ENCODE measurements around the gene F8. TPM values are rescaled to one million over a fixed set of nuclear protein-coding genes. Genes with fewer than 3 reads are reported as not detected.

Gene F8
- total and polyA plus RNA-seq, 4 donors: 2.7 to 49.9 (median 15.2) TPM

GRCh38 chrX:155061760-155062159, 39.2 kb upstream of the F8 start:
- DNase-seq: no peak
- H3K36me3 ChIP-seq (ENCODE audit: control insufficient read depth in 1 of 2, insufficient read depth in 2 of 2, low read length in 1 of 2): peaks cover 0 to 4% of the 10 kb centered on the region in 2 donors
- no peak for ATAC-seq (ENCODE audit: low FRiP score)
- H3K27me3 ChIP-seq (ENCODE audit: control insufficient read depth in 1 of 2, insufficient read depth in 2 of 2, low read length in 1 of 2): no peaks in the 10 kb centered on the region
- no peak overlapping the region for H3K27ac ChIP-seq (ENCODE audit: low read depth in 1 of 2, low read length in 2 of 2)
- 34% methylated on average over 4 of the region's 4 CpGs for WGBS, 2 donors
- no peak overlapping the region for H3K4me3 ChIP-seq (ENCODE audit: low read length in 2 of 2)
- no peaks in the 10 kb centered on the region for H3K4me1 ChIP-seq (ENCODE audit: control insufficient read depth in 1 of 2, insufficient read depth in 2 of 2, low read length in 2 of 2)
- no peaks in the 10 kb centered on the region for H3K9me3 ChIP-seq (ENCODE audit: control insufficient read depth, low read length)
- intact Hi-C loops (cut with DNase I): no loop called here

GRCh38 chrX:155056877-155057792, 34.6 kb upstream of the F8 start:
- intact Hi-C loops (cut with DNase I): loop anchor here in 1 of 2 donors (2.0 kb wide), 1 partner anchor 76 kb away; no protein-coding TSS in a partner anchor
- no peaks in the 10 kb centered on the region for H3K27me3 ChIP-seq (ENCODE audit: control insufficient read depth in 1 of 2, insufficient read depth in 2 of 2, low read length in 1 of 2)
- DNase-seq (peak; percentile 68 to 80), ATAC-seq (ENCODE audit: low FRiP score) (peak; percentile 90)
- H3K9me3 ChIP-seq (ENCODE audit: control insufficient read depth, low read length): no peaks in the 10 kb centered on the region
- H3K4me3 ChIP-seq (ENCODE audit: low read length in 2 of 2): no peak overlapping the region
- peak overlapping the region in 1 of 2 donors; percentile 1 for H3K27ac ChIP-seq (ENCODE audit: low read depth in 1 of 2, low read length in 2 of 2)
- WGBS, 2 donors: 11 to 18% methylated on average over 25 of the region's 25 CpGs
- H3K36me3 ChIP-seq (ENCODE audit: control insufficient read depth in 1 of 2, insufficient read depth in 2 of 2, low read length in 1 of 2): peaks cover 0 to 4% of the 10 kb centered on the region in 2 donors
- H3K4me1 ChIP-seq (ENCODE audit: control insufficient read depth in 1 of 2, insufficient read depth in 2 of 2, low read length in 2 of 2): no peaks in the 10 kb centered on the region

GRCh38 chrX:155056471-155056870, 33.9 kb upstream of the F8 start:
- H3K36me3 ChIP-seq (ENCODE audit: control insufficient read depth in 1 of 2, insufficient read depth in 2 of 2, low read length in 1 of 2): peaks cover 0 to 2% of the 10 kb centered on the region in 2 donors
- H3K4me1 ChIP-seq (ENCODE audit: control insufficient read depth in 1 of 2, insufficient read depth in 2 of 2, low read length in 2 of 2): no peaks in the 10 kb centered on the region
- 86 to 92% methylated on average over 1 of the region's 1 CpG for WGBS, 2 donors
- H3K9me3 ChIP-seq (ENCODE audit: control insufficient read depth, low read length): no peaks in the 10 kb centered on the region
- intact Hi-C loops (cut with DNase I): loop anchor here in 1 of 2 donors (2.0 kb wide), 1 partner anchor 76 kb away; no protein-coding TSS in a partner anchor
- no peak overlapping the region for H3K27ac ChIP-seq (ENCODE audit: low read depth in 1 of 2, low read length in 2 of 2)
- no peaks in the 10 kb centered on the region for H3K27me3 ChIP-seq (ENCODE audit: control insufficient read depth in 1 of 2, insufficient read depth in 2 of 2, low read length in 1 of 2)
- no peak overlapping the region for H3K4me3 ChIP-seq (ENCODE audit: low read length in 2 of 2)
- DNase-seq (no peak), ATAC-seq (ENCODE audit: low FRiP score) (no peak)

GRCh38 chrX:155055494-155055893, 33.0 kb upstream of the F8 start:
- Histone ChIP-seq H3K9me3 (ENCODE audit: control insufficient read depth, low read length) (no peaks in the 10 kb centered on the region), H3K27ac (ENCODE audit: low read depth in 1 of 2, low read length in 2 of 2) (no peak overlapping the region), H3K36me3 (ENCODE audit: control insufficient read depth in 1 of 2, insufficient read depth in 2 of 2, low read length in 1 of 2) (peaks cover 0 to 2% of the 10 kb centered on the region in 2 donors), H3K27me3 (ENCODE audit: control insufficient read depth in 1 of 2, insufficient read depth in 2 of 2, low read length in 1 of 2) (no peaks in the 10 kb centered on the region), H3K4me3 (ENCODE audit: low read length in 2 of 2) (no peak overlapping the region), H3K4me1 (ENCODE audit: control insufficient read depth in 1 of 2, insufficient read depth in 2 of 2, low read length in 2 of 2) (no peaks in the 10 kb centered on the region)
- intact Hi-C loops (cut with DNase I): no loop called here
- WGBS, 2 donors: 71 to 87% methylated on average over 3 of the region's 3 CpGs
- DNase-seq: no peak
- no peak for ATAC-seq (ENCODE audit: low FRiP score)

GRCh38 chrX:155054255-155054654, 31.7 kb upstream of the F8 start:
- intact Hi-C loops (cut with DNase I): loop anchor here in 1 of 2 donors (5.0 kb wide), 1 partner anchor 67 kb away; no protein-coding TSS in a partner anchor
- no peak for DNase-seq
- Histone ChIP-seq H3K9me3 (ENCODE audit: control insufficient read depth, low read length) (no peaks in the 10 kb centered on the region), H3K36me3 (ENCODE audit: control insufficient read depth in 1 of 2, insufficient read depth in 2 of 2, low read length in 1 of 2) (no peaks in the 10 kb centered on the region), H3K27ac (ENCODE audit: low read depth in 1 of 2, low read length in 2 of 2) (no peak overlapping the region), H3K4me1 (ENCODE audit: control insufficient read depth in 1 of 2, insufficient read depth in 2 of 2, low read length in 2 of 2) (no peaks in the 10 kb centered on the region), H3K4me3 (ENCODE audit: low read length in 2 of 2) (no peak overlapping the region), H3K27me3 (ENCODE audit: control insufficient read depth in 1 of 2, insufficient read depth in 2 of 2, low read length in 1 of 2) (no peaks in the 10 kb centered on the region)
- WGBS, 2 donors: 88 to 91% methylated on average over 4 of the region's 4 CpGs
- ATAC-seq (ENCODE audit: low FRiP score): no peak

GRCh38 chrX:155053656-155054055, 31.1 kb upstream of the F8 start:
- 74 to 91% methylated on average over 3 of the region's 3 CpGs for WGBS, 2 donors
- no peak for DNase-seq

GRCh38 chrX:155052738-155053498, 30.4 kb upstream of the F8 start:
- ATAC-seq (ENCODE audit: low FRiP score): no peak
- Histone ChIP-seq H3K4me3 (ENCODE audit: low read length in 2 of 2) (no peak overlapping the region), H3K27ac (ENCODE audit: low read depth in 1 of 2, low read length in 2 of 2) (no peak overlapping the region), H3K36me3 (ENCODE audit: control insufficient read depth in 1 of 2, insufficient read depth in 2 of 2, low read length in 1 of 2) (no peaks in the 10 kb centered on the region), H3K9me3 (ENCODE audit: control insufficient read depth, low read length) (no peaks in the 10 kb centered on the region), H3K27me3 (ENCODE audit: control insufficient read depth in 1 of 2, insufficient read depth in 2 of 2, low read length in 1 of 2) (no peaks in the 10 kb centered on the region), H3K4me1 (ENCODE audit: control insufficient read depth in 1 of 2, insufficient read depth in 2 of 2, low read length in 2 of 2) (no peaks in the 10 kb centered on the region)
- WGBS, 2 donors: 73 to 92% methylated on average over 5 of the region's 5 CpGs
- intact Hi-C loops (cut with DNase I): loop anchor here in 1 of 2 donors (5.0 kb wide), 1 partner anchor 66 kb away; no protein-coding TSS in a partner anchor
- DNase-seq: no peak

More at GRCh38 chrX:155053656-155054055, 31.1 kb upstream of the F8 start:
- intact Hi-C loops (cut with DNase I): loop anchor here in 1 of 2 donors (5.0 kb wide), 1 partner anchor 66 kb away; no protein-coding TSS in a partner anchor
- Histone ChIP-seq H3K4me3 (ENCODE audit: low read length in 2 of 2) (no peak overlapping the region), H3K27ac (ENCODE audit: low read depth in 1 of 2, low read length in 2 of 2) (no peak overlapping the region), H3K4me1 (ENCODE audit: control insufficient read depth in 1 of 2, insufficient read depth in 2 of 2, low read length in 2 of 2) (no peaks in the 10 kb centered on the region), H3K27me3 (ENCODE audit: control insufficient read depth in 1 of 2, insufficient read depth in 2 of 2, low read length in 1 of 2) (no peaks in the 10 kb centered on the region), H3K36me3 (ENCODE audit: control insufficient read depth in 1 of 2, insufficient read depth in 2 of 2, low read length in 1 of 2) (no peaks in the 10 kb centered on the region), H3K9me3 (ENCODE audit: control insufficient read depth, low read length) (no peaks in the 10 kb centered on the region)
- no peak for ATAC-seq (ENCODE audit: low FRiP score)

GRCh38 chrX:155048977-155049619, 26.6 kb upstream of the F8 start:
- intact Hi-C loops (cut with DNase I): no loop called here
- Histone ChIP-seq H3K36me3 (ENCODE audit: control insufficient read depth in 1 of 2, insufficient read depth in 2 of 2, low read length in 1 of 2) (peaks cover 0 to 4% of the 10 kb centered on the region in 2 donors), H3K27ac (ENCODE audit: low read depth in 1 of 2, low read length in 2 of 2) (no peak overlapping the region), H3K4me1 (ENCODE audit: control insufficient read depth in 1 of 2, insufficient read depth in 2 of 2, low read length in 2 of 2) (no peaks in the 10 kb centered on the region), H3K4me3 (ENCODE audit: low read length in 2 of 2) (no peak overlapping the region), H3K9me3 (ENCODE audit: control insufficient read depth, low read length) (no peaks in the 10 kb centered on the region), H3K27me3 (ENCODE audit: control insufficient read depth in 1 of 2, insufficient read depth in 2 of 2, low read length in 1 of 2) (no peaks in the 10 kb centered on the region)
- WGBS, 2 donors: 31 to 35% methylated on average over 9 of the region's 9 CpGs
- ATAC-seq (ENCODE audit: low FRiP score): peak; percentile 60
- peak in 1 of 2 donors; percentile 55 for DNase-seq
